IPS-20b (cell line): ENCODE data around the gene DGCR2.
"Not testable (repeated sequence)": the region's sequence is repeated elsewhere in the genome, so short reads cannot be mapped to it uniquely, and the experiment has no call there.

ENCODE experiments used
- H3K27ac ChIP-seq: one replicate; pipeline ENCODE4 v1.5.1; 2013; ENCODE audit warnings: low read length
- H3K27me3 ChIP-seq: 2 replicates; pipeline ENCODE4 v1.6.1; 2013; ENCODE audit warnings: mild to moderate bottlenecking, low read length, inconsistent platforms; ENCODE audit not compliant: insufficient read depth
- H3K36me3 ChIP-seq: 2 replicates; pipeline ENCODE4 v1.6.1; 2013; ENCODE audit warnings: low read depth, mild to moderate bottlenecking, inconsistent platforms, low read length, moderate library complexity; ENCODE audit not compliant: insufficient read depth
- H3K4me1 ChIP-seq: 2 replicates; pipeline ENCODE4 v1.6.1; 2013; ENCODE audit warnings: mild to moderate bottlenecking, control low read depth, inconsistent platforms, low read length, moderate library complexity; ENCODE audit not compliant: insufficient read depth
- H3K4me3 ChIP-seq: 2 replicates; pipeline ENCODE4 v1.5.1; 2013; ENCODE audit warnings: mild to moderate bottlenecking, low read length, inconsistent platforms
- H3K9ac ChIP-seq: 2 replicates; pipeline ENCODE4 v1.6.1; 2013; ENCODE audit warnings: low read depth, mild to moderate bottlenecking, inconsistent platforms, low read length, moderate library complexity
- H3K9me3 ChIP-seq: 2 replicates; pipeline ENCODE4 v1.6.1; 2013; ENCODE audit warnings: mild to moderate bottlenecking, low read depth, low read length, inconsistent platforms; ENCODE audit not compliant: insufficient read depth

The DGCR2 gene

DNA sequence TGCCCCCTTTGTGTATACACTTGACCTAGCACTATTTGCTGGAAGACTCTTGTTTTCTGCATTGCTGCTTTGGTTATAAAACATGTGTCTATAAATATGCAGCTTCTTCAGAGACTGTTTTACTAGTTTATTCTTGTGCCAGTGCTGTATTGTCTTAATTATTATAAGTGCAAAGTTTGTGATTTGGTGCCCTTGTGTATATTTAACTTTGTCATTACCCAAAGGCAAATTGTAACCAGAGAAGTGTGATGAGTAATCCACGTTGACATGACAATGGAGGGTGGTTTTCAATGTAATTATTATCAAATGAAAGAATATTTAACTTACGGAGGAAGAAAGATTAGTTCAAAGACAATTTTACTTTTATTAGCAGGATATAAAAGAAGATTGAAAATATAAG, 111.1 kb downstream of the DGCR2 start:
- Histone ChIP-seq H3K27me3 (no peaks in the 10 kb centered on the region), H3K27ac (no peak overlapping the region), H3K4me3 (no peak overlapping the region), H3K4me1 (no peaks in the 10 kb centered on the region), H3K9ac (no peak overlapping the region), H3K9me3 (no peaks in the 10 kb centered on the region), H3K36me3 (no peaks in the 10 kb centered on the region)

DNA sequence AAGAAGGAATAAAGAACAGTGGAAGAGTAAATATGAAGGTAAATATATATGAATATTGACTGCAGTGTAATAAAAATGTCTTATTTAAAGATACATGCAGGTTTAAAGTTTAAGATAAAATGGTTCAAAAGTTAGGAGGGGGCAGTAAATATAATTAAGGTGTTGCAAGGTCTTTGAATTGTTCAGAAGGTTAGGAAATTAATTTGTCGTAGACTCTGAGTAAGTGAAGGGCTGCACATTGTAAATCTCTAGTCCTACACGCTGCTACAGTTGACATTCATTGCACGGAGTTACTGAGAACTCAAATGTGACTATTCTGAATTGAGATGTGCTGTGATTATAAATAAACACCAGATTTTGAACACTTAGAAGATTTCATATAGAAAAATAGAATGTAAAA, 116.3 kb downstream of the DGCR2 start:
- Histone ChIP-seq H3K9ac (no peak overlapping the region), H3K27me3 (no peaks in the 10 kb centered on the region), H3K4me1 (no peaks in the 10 kb centered on the region), H3K9me3 (no peaks in the 10 kb centered on the region), H3K36me3 (no peaks in the 10 kb centered on the region), H3K27ac (no peak overlapping the region), H3K4me3 (no peak overlapping the region)

DNA sequence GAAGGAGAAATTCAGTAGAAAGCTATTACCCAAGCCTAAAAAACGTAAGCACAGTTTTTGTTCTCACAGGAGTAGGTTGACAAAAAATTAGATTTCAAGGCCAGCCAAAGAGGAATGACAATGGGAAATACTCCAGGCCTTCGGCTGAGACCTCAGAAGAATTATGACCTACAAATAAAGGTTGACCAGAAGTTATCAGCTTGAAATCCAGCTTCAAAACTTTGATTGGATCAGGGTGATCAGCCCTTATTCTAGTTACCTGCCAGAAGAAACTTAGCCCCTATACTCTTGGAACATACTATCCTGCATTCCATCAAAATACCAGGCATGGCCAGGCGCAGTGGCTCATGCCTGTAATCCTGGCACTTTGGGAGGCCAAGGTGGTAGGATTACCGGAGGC, 117.7 kb downstream of the DGCR2 start:
- H3K27me3 ChIP-seq = no peaks in the 10 kb centered on the region
- H3K9me3 ChIP-seq = no peaks in the 10 kb centered on the region
- no peak overlapping the region for H3K4me3 ChIP-seq
- no peaks in the 10 kb centered on the region for H3K36me3 ChIP-seq
- no peak overlapping the region for H3K9ac ChIP-seq
- no peaks in the 10 kb centered on the region for H3K4me1 ChIP-seq
- no peak overlapping the region for H3K27ac ChIP-seq

DNA sequence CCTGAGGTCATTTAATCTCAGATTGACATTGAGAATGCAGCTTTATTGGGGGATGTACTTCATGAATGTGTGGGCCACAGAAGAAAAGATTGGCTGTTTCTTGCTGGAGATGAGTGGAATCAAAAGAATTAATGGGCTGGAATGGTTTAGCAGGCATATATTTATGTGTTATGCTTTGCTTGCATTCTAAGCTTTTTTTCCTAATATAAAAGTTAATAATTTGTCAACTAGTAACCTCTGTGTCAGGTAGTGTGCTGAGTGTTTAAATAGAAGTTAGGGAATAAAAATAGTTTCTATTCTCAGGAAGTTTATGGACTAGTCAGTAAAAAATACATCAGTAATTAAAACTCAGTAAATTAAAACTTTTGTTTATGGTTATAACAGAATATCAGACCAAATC, 118.7 kb downstream of the DGCR2 start:
- H3K36me3 ChIP-seq = no peaks in the 10 kb centered on the region
- H3K9ac ChIP-seq = no peak overlapping the region
- no peak overlapping the region for H3K4me3 ChIP-seq
- H3K4me1 ChIP-seq = no peaks in the 10 kb centered on the region
- no peak overlapping the region for H3K27ac ChIP-seq
- H3K9me3 ChIP-seq = no peaks in the 10 kb centered on the region
- no peaks in the 10 kb centered on the region for H3K27me3 ChIP-seq

DNA sequence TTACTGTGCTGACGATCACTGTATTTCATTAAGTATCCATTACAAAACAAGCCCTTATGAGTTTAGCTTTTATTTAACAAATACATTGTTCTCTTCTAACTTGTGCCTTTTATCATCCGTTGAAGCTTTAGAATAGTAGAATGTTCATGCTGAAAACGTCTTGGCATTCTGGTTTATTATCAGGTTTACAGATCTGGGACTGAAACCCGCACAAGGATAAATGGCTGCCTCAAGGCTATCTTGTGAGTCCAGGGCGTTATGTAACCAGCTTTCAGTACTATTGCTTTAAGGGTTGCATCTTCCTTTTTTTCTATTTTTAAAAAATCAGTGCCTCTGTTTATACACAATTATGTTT, 119.6 kb downstream of the DGCR2 start:
- Histone ChIP-seq H3K9me3 (no peaks in the 10 kb centered on the region), H3K4me1 (no peaks in the 10 kb centered on the region), H3K36me3 (no peaks in the 10 kb centered on the region), H3K27me3 (no peaks in the 10 kb centered on the region), H3K9ac (no peak overlapping the region), H3K27ac (no peak overlapping the region), H3K4me3 (no peak overlapping the region)

DNA sequence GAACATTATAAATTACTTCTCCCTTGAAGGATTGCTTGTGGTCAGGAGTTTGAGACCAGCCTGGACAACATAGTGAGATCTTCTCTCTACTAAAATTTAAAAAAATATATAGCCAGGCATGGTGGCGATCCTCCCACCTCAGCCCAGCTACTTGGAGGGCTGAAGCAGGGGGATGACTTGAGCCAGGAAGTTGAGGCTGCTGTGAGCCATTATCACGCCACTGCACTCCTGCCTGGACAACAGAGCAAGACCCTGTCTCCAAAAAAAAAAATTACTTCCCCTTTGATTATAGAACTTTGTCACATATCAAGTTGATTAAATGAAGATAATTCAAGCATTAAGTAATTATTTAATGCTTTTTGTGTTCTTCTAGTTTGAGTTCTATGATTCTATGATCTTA, 121.0 kb downstream of the DGCR2 start:
- H3K27me3 ChIP-seq = no peaks in the 10 kb centered on the region
- no peak overlapping the region for H3K27ac ChIP-seq
- H3K9ac ChIP-seq = no peak overlapping the region
- H3K9me3 ChIP-seq = no peaks in the 10 kb centered on the region
- H3K4me3 ChIP-seq = no peak overlapping the region
- no peaks in the 10 kb centered on the region for H3K36me3 ChIP-seq
- H3K4me1 ChIP-seq = no peaks in the 10 kb centered on the region

DNA sequence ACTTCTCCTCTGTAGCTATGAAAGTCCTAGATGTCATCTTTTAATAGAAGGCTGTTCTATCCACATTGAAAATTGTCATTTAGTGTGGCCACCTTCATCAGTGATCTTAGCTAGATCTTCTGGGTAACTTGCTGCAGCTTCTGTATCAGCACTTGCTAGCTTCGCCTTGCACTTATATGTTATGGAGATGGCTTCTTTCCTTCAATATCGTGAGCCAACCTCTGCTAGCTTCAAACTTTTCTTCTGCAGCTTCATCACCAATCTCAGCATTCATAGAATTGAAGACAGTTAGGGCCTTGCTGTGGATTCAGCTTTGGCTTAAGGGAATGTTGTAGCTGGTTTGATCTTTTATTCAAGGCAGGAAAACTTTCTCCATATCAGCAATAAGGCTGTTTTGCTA, 122.1 kb downstream of the DGCR2 start:
- not testable (repeated sequence) for H3K9me3 ChIP-seq, H3K27ac ChIP-seq, H3K4me1 ChIP-seq, H3K4me3 ChIP-seq, H3K9ac ChIP-seq, H3K36me3 ChIP-seq, H3K27me3 ChIP-seq

DNA sequence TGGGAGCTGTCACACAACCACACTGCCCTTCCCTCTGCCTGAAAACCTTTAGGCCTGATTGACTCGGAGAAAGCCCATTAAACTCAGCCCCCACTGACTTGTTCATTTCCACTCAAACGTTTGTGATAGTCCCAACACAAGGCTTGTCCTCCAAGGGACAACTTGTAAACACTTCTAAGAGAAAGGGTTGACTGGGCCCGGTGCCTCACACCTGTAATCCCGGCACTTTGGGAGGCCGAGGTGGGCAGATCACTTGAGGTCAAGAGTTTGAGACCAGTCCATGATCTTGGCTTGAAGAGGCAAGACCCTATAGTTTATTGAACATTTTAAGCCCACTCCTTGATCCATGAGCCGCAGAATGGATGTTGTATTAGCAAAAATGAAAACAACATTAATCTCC, 122.8 kb downstream of the DGCR2 start:
- H3K4me1 ChIP-seq = no peaks in the 10 kb centered on the region
- no peak overlapping the region for H3K27ac ChIP-seq
- H3K9me3 ChIP-seq = no peaks in the 10 kb centered on the region
- no peak overlapping the region for H3K4me3 ChIP-seq
- H3K27me3 ChIP-seq = no peaks in the 10 kb centered on the region
- H3K36me3 ChIP-seq = no peaks in the 10 kb centered on the region
- no peak overlapping the region for H3K9ac ChIP-seq

DNA sequence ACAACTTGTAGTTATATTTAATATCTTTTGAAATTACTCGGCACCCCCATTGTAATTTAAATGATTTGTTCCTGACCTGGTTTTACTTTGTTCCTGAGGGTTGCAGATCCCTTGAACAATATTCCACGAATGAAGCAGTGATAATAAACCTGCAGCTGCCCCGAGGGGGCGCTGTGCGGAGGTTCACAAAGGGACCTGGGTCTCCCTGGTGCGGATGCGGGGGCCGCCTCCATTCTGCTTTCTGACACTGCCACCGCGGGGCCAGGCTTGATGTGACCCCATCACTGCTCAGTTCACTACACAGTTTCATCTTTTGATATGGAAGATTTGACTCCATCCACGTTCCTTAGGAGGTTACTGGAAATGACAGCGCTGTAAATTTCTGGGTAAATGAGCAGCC, 123.2 kb downstream of the DGCR2 start:
- no peaks in the 10 kb centered on the region for H3K36me3 ChIP-seq
- no peaks in the 10 kb centered on the region for H3K27me3 ChIP-seq

DNA sequence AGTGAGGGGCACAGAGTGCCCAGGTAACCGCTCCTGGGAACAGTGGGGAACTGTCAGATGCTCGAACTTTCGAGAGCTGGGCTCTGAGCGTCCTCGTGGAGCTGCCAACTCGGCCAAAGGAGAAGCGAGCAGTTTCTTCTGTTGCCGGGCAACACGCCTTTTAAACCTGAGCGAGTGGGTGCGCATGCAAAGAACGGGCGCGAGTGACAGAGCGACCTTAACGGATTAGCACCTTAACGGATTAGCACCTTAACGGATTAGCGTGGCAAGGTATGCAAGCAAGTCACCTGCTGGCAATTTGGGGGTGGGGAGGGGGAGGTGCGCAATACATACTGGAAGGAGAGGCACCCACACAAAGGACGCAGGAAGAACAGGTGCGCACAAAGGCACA, 124.3 kb downstream of the DGCR2 start:
- Histone ChIP-seq H3K9me3 (no peaks in the 10 kb centered on the region), H3K27ac (no peak overlapping the region), H3K36me3 (no peaks in the 10 kb centered on the region), H3K4me3 (no peak overlapping the region), H3K9ac (no peak overlapping the region), H3K4me1 (no peaks in the 10 kb centered on the region), H3K27me3 (no peaks in the 10 kb centered on the region)

More for the DNA sequence above, 123.2 kb downstream of the DGCR2 start:
- Histone ChIP-seq H3K4me1 (no peaks in the 10 kb centered on the region), H3K9me3 (no peaks in the 10 kb centered on the region), H3K9ac (no peak overlapping the region), H3K27ac (no peak overlapping the region), H3K4me3 (no peak overlapping the region)

DNA sequence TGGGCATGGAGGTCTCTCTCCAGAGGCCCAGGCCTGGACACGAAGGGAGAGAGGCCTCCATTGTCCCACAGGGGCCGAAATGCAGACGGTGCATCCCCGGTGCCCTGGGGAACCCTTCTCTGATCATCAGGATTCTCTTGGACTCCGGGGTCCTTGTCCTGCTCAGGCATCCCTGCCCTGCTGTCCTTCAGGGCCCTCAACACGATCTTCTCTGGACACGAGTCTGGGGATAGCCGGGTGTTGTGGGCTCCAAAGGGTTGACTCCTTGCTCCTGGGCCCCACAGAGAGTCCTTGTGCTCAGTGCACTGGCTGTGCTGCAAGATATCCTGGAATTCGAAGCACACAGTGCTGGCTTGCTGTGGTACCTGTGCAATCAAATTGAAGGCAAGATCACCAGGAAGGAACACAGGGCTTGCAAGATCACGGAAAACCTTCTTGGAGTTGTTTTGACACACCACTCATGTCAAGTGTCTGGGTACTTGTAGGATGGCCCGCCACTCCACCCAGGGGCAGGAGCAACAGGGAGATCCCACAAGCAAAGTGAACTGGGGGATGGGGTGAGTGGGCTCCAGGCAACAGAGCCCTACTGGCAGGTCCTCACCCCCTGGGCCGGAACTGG, 124.8 kb downstream of the DGCR2 start:
- Histone ChIP-seq H3K4me3 (no peak overlapping the region), H3K4me1 (no peaks in the 10 kb centered on the region), H3K36me3 (no peaks in the 10 kb centered on the region), H3K9ac (no peak overlapping the region), H3K9me3 (no peaks in the 10 kb centered on the region), H3K27ac (no peak overlapping the region), H3K27me3 (no peaks in the 10 kb centered on the region)

DNA sequence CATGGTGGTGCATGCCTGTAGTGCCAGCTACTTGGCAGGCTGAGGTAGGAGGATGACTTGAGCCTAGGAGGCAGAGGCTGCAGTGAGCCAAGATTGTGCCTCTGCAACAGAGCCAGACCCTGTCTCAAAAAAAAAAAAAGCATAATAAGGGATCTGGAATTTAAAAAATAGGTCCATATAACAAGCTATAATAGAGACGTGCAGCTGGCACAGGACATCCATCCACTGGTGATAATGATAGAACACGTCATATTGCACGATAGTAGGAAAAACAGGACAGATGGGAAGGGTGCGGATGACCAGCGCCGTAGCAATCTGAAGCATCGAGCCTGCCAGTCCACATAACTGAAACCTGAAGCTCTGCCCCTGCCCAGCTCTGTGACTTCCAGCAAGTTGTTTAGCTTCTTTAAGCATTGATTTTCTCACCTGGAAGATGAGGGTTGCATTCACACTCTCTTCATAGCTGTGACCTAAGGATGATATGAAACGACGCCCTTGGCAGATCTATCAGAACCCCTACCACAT, 125.8 kb downstream of the DGCR2 start:
- no peaks in the 10 kb centered on the region for H3K9me3 ChIP-seq

More for the DNA sequence above, 125.8 kb downstream of the DGCR2 start:
- H3K27ac ChIP-seq = no peak overlapping the region
- no peaks in the 10 kb centered on the region for H3K4me1 ChIP-seq
- H3K27me3 ChIP-seq = no peaks in the 10 kb centered on the region
- H3K9ac ChIP-seq = no peak overlapping the region
- H3K4me3 ChIP-seq = no peak overlapping the region
- no peaks in the 10 kb centered on the region for H3K36me3 ChIP-seq
